ENCODE results near the gene HMX3.

HMX3 gene

DNA sequence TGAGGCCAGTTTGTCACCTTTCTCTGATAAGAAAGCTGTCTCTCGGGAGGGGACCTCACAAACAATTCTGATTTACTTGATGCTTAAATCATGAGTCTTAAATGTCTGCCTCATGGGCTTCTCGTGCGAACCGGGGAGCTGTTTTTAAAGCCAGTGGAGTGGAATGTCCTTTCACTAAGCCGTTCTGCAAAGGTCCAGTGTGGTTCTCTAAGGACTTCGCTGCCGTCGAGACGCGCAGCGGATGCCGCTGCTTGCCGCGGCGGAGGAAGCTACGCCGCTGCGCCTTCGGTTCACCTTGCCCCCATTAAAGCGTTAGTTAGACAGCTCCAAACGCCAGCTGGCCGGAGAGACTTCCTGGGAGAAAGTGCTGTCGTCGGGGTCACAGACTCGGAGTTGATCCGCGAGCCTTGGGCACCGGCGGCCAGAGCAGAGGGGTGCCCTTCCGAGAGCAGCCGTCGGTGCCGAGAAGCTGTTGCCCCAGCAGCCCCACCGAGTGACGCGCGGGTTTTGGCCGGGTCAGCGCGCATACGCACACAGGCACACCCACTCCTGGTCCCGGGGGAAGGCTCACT lies 1.3 kb upstream of the HMX3 start:
- peaks cover 10% of the 10 kb centered on the region for H3K4me1 ChIP-seq (ENCODE audit: insufficient read depth, low read length, severe bottlenecking)
- TF ChIP-seq, protein P1, sequence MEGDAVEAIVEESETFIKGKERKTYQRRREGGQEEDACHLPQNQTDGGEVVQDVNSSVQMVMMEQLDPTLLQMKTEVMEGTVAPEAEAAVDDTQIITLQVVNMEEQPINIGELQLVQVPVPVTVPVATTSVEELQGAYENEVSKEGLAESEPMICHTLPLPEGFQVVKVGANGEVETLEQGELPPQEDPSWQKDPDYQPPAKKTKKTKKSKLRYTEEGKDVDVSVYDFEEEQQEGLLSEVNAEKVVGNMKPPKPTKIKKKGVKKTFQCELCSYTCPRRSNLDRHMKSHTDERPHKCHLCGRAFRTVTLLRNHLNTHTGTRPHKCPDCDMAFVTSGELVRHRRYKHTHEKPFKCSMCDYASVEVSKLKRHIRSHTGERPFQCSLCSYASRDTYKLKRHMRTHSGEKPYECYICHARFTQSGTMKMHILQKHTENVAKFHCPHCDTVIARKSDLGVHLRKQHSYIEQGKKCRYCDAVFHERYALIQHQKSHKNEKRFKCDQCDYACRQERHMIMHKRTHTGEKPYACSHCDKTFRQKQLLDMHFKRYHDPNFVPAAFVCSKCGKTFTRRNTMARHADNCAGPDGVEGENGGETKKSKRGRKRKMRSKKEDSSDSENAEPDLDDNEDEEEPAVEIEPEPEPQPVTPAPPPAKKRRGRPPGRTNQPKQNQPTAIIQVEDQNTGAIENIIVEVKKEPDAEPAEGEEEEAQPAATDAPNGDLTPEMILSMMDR (IDR thresholded peaks at IDR 0.05; ENCODE audit: low read length), result no peak
- TF ChIP-seq EZH2 (IDR thresholded peaks at IDR 0.05; ENCODE audit: borderline replicate concordance, low read length), result no peak
- no peaks in the 10 kb centered on the region for H3K9me2 ChIP-seq (ENCODE audit: low read depth, low read length)
- H4K20me1 ChIP-seq (ENCODE audit: insufficient read depth, low read length), result no peaks in the 10 kb centered on the region
- no peaks in the 10 kb centered on the region for H3K79me2 ChIP-seq (ENCODE audit: insufficient read depth, low read length)
- no peaks in the 10 kb centered on the region for H3K9me3 ChIP-seq (ENCODE audit: low read length)
- H3K27ac ChIP-seq (ENCODE audit: low read depth, low read length, poor library complexity, severe bottlenecking), result no peak overlapping the region
- H3K9ac ChIP-seq (ENCODE audit: low read length), result no peak overlapping the region
- no peak overlapping the region for H2AFZ ChIP-seq (ENCODE audit: low read length)
- H3K4me2 ChIP-seq (ENCODE audit: low read length), result no peak overlapping the region
- H3K4me3 ChIP-seq (ENCODE audit: low read depth, low read length, poor library complexity, severe bottlenecking), result no peak overlapping the region
- H3K27me3 ChIP-seq (ENCODE audit: insufficient read depth, low read length), result no peaks in the 10 kb centered on the region
- no peaks in the 10 kb centered on the region for H3F3A ChIP-seq (ENCODE audit: insufficient read depth, low read length)
- no peaks in the 10 kb centered on the region for H3K36me3 ChIP-seq (ENCODE audit: insufficient read depth, low read length)

DNA sequence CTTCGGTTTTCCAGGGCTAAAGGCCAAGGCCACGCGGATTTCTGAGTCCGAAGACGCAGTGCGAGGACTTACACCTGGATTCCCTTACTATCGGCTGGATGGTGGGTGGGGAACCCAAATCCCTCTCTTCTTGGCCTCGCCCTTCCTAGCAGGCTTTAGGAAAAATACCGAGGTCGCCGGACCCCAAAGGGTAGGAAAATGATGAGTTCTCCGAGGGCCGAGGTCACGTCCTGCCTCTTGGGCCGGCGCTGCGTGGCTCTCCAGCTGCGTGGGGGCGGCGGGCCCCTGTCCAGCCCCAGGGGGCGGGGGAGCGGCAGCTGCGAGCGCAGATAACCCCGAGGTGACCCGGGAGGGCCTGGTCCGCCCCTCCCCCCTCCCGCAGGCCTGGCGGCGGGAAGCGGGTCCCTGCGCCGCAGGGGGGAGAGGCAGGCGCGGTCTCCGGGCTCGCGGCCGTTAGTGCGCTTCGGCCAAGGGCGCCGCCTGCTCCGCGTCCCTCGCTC lies 805 bp upstream of the HMX3 start:
- no peaks in the 10 kb centered on the region for H3K36me3 ChIP-seq (ENCODE audit: insufficient read depth, low read length)
- no peaks in the 10 kb centered on the region for H3K79me2 ChIP-seq (ENCODE audit: insufficient read depth, low read length)
- no peak overlapping the region for H3K9ac ChIP-seq (ENCODE audit: low read length)
- no peak overlapping the region for H2AFZ ChIP-seq (ENCODE audit: low read length)
- no peaks in the 10 kb centered on the region for H3K9me3 ChIP-seq (ENCODE audit: low read length)
- H3K27ac ChIP-seq (ENCODE audit: low read depth, low read length, poor library complexity, severe bottlenecking), result no peak overlapping the region
- H3K4me1 ChIP-seq (ENCODE audit: insufficient read depth, low read length, severe bottlenecking), result peaks cover 10% of the 10 kb centered on the region
- no peaks in the 10 kb centered on the region for H3K9me2 ChIP-seq (ENCODE audit: low read depth, low read length)
- H4K20me1 ChIP-seq (ENCODE audit: insufficient read depth, low read length), result no peaks in the 10 kb centered on the region
- no peak overlapping the region for H3K4me3 ChIP-seq (ENCODE audit: low read depth, low read length, poor library complexity, severe bottlenecking)
- H3K4me2 ChIP-seq (ENCODE audit: low read length), result no peak overlapping the region
- no peaks in the 10 kb centered on the region for H3K27me3 ChIP-seq (ENCODE audit: insufficient read depth, low read length)
- no peak for TF ChIP-seq EZH2 (IDR thresholded peaks at IDR 0.05; ENCODE audit: borderline replicate concordance, low read length)
- TF ChIP-seq, protein P1 (IDR thresholded peaks at IDR 0.05; ENCODE audit: low read length), result no peak
- H3F3A ChIP-seq (ENCODE audit: insufficient read depth, low read length), result no peaks in the 10 kb centered on the region

GRCh38 chr10:123136221-123136805 lies 543 bp downstream of the HMX3 start:
- Histone ChIP-seq H3K36me3 (ENCODE audit: insufficient read depth, low read length) (no peaks in the 10 kb centered on the region), H3K79me2 (ENCODE audit: insufficient read depth, low read length) (no peaks in the 10 kb centered on the region), H3K9me2 (ENCODE audit: low read depth, low read length) (no peaks in the 10 kb centered on the region), H3F3A (ENCODE audit: insufficient read depth, low read length) (no peaks in the 10 kb centered on the region), H3K27me3 (ENCODE audit: insufficient read depth, low read length) (no peaks in the 10 kb centered on the region), H2AFZ (ENCODE audit: low read length) (no peak overlapping the region), H3K4me3 (ENCODE audit: low read depth, low read length, poor library complexity, severe bottlenecking) (no peak overlapping the region), H3K4me2 (ENCODE audit: low read length) (no peak overlapping the region), H3K27ac (ENCODE audit: low read depth, low read length, poor library complexity, severe bottlenecking) (no peak overlapping the region), H3K4me1 (ENCODE audit: insufficient read depth, low read length, severe bottlenecking) (peaks cover 10% of the 10 kb centered on the region), H3K9ac (ENCODE audit: low read length) (no peak overlapping the region), H4K20me1 (ENCODE audit: insufficient read depth, low read length) (no peaks in the 10 kb centered on the region), H3K9me3 (ENCODE audit: low read length) (no peaks in the 10 kb centered on the region)
- TF ChIP-seq EZH2 (IDR thresholded peaks at IDR 0.05; ENCODE audit: borderline replicate concordance, low read length), result no peak
- TF ChIP-seq, protein P1 (IDR thresholded peaks at IDR 0.05; ENCODE audit: low read length), result no peak
